Small intestine (tissue), 7 donors: ENCODE measurements around the gene ZSWIM6. TPM values are rescaled to one million over a fixed set of nuclear protein-coding genes. Genes with fewer than 3 reads are reported as not detected.

Experiments
- DNase-seq, 2 donors: peaks; one replicate each; pipeline versions ENCODE4 v3.0.0 to v3.0.0-alpha.2; 2013
- FAIRE-seq: peaks from 2 replicates; lab custom pipeline; 2012; peaks lifted over from hg19 to GRCh38; lab: Jason Lieb, UNC
- H3K27ac ChIP-seq, 3 donors: one replicate each; pipeline ENCODE4 v1.5.1; 2013; ENCODE audit warnings: low read length in 2 of 3, mild to moderate bottlenecking in 2 of 3, control low read depth in 1 of 3, inconsistent platforms in 1 of 3, low read depth in 1 of 3, moderate library complexity in 1 of 3
- H3K27me3 ChIP-seq, 3 donors: one replicate each; pipeline ENCODE4 v1.6.1; 2013; ENCODE audit warnings: low read length in 3 of 3, inconsistent platforms in 1 of 3; ENCODE audit not compliant: control insufficient read depth in 3 of 3, insufficient read depth in 3 of 3
- H3K36me3 ChIP-seq, 3 donors: one replicate each; pipeline ENCODE4 v1.6.1; 2013; ENCODE audit warnings: low read length in 3 of 3, inconsistent platforms in 1 of 3, low read depth in 1 of 3, mild to moderate bottlenecking in 1 of 3, moderate library complexity in 1 of 3; ENCODE audit not compliant: control insufficient read depth in 3 of 3, insufficient read depth in 2 of 3
- H3K4me1 ChIP-seq, 3 donors: one replicate each; pipeline ENCODE4 v1.6.1; 2013; ENCODE audit warnings: low read length in 2 of 3, inconsistent platforms in 1 of 3, low read depth in 1 of 3, mild to moderate bottlenecking in 1 of 3, moderate library complexity in 1 of 3; ENCODE audit not compliant: control insufficient read depth in 3 of 3, insufficient read depth in 2 of 3
- H3K4me3 ChIP-seq, 3 donors: one replicate each; pipeline ENCODE4 v1.5.1; 2013; ENCODE audit warnings: low read length in 3 of 3, control low read depth in 1 of 3, inconsistent platforms in 1 of 3, low read depth in 1 of 3, mild to moderate bottlenecking in 1 of 3, moderate library complexity in 1 of 3
- H3K9me3 ChIP-seq, 2 donors: one replicate each; pipeline ENCODE4 v1.6.1; 2013; ENCODE audit warnings: low read depth in 1 of 2, low read length in 1 of 2; ENCODE audit not compliant: control insufficient read depth in 2 of 2, insufficient read depth in 1 of 2
- WGBS, 3 donors: extraction: QIAGEN DNeasy Blood & Tissue Kit; methylation state at CpG; one replicate each; pipeline ENCODE4 v1.1.7; 2013; 5-methylcytosine and 5-hydroxymethylcytosine counted together
- polyA plus RNA-seq, 4 donors: library from polyadenylated mRNA; stranded (reverse) in 3 of 4; unstranded in 1 of 4; fragments of 200-250 nt in 3 of 4; fragments of 120-200 nt in 1 of 4; gene quantifications; one replicate each; pipeline versions ENCODE4 v1.2.1 to v1.2.3, GENCODE V29; 2013
- donor health status: healthy with polysubstance abuse.
- donor health status: control.
- donor health status: control.
- donor health status: Bipolar disorder and iron deficiency.
- donor health status: healthy.

ZSWIM6 gene
- polyA plus RNA-seq, 4 donors = 3.2 to 14.6 (median 4.2) TPM

GRCh38 chr5:61472172-61472958 lies 140.3 kb downstream of the ZSWIM6 start:
- 43 to 79% (median 57%) methylated on average over 7 of the region's 7 CpGs for WGBS, 3 donors
- FAIRE-seq (no peak), DNase-seq (no peak)
- Histone ChIP-seq H3K36me3 (no peaks in the 10 kb centered on the region), H3K27ac (no peak overlapping the region), H3K9me3 (peaks cover 0 to 9% of the 10 kb centered on the region in 2 donors), H3K4me3 (no peak overlapping the region), H3K27me3 (no peaks in the 10 kb centered on the region), H3K4me1 (peaks cover 0 to 2% (median 2%) of the 10 kb centered on the region in 3 donors)

GRCh38 chr5:61474746-61475145 lies 142.7 kb downstream of the ZSWIM6 start:
- H3K36me3 ChIP-seq = no peaks in the 10 kb centered on the region
- H3K4me1 ChIP-seq = peaks cover 0 to 5% (median 4%) of the 10 kb centered on the region in 3 donors
- H3K9me3 ChIP-seq = peaks cover 0 to 9% of the 10 kb centered on the region in 2 donors
- DNase-seq (no peak), FAIRE-seq (no peak)
- H3K4me3 ChIP-seq = no peak overlapping the region
- WGBS, 3 donors = 94% methylated on average over 4 of the region's 4 CpGs
- no peak overlapping the region for H3K27ac ChIP-seq
- H3K27me3 ChIP-seq = no peaks in the 10 kb centered on the region

GRCh38 chr5:61477788-61478187 lies 145.7 kb downstream of the ZSWIM6 start:
- Histone ChIP-seq H3K36me3 (no peaks in the 10 kb centered on the region), H3K27ac (no peak overlapping the region), H3K9me3 (no peaks in the 10 kb centered on the region), H3K4me1 (peaks cover 0 to 7% (median 6%) of the 10 kb centered on the region in 3 donors), H3K27me3 (no peaks in the 10 kb centered on the region), H3K4me3 (no peak overlapping the region)
- FAIRE-seq = no peak
- WGBS, 3 donors = 48 to 53% (median 48%) methylated on average over 2 of the region's 2 CpGs
- DNase-seq = no peak

- H3K9me3 ChIP-seq = no peaks in the 10 kb centered on the region
- FAIRE-seq (peak; percentile 30), DNase-seq (peak in 1 of 2 donors; percentile 52)
- no peaks in the 10 kb centered on the region for H3K36me3 ChIP-seq
- peaks cover 0 to 7% (median 6%) of the 10 kb centered on the region in 3 donors for H3K4me1 ChIP-seq
- WGBS, 3 donors = 34 to 59% (median 50%) methylated on average over 4 of the region's 4 CpGs
- no peaks in the 10 kb centered on the region for H3K27me3 ChIP-seq
- H3K4me3 ChIP-seq = no peak overlapping the region
- no peak overlapping the region for H3K27ac ChIP-seq
These were observed 148.0 kb downstream of the ZSWIM6 start for GRCh38 chr5:61479850-61480614.

- H3K9me3 ChIP-seq = no peaks in the 10 kb centered on the region
- 94 to 98% (median 96%) methylated on average over 3 of the region's 3 CpGs for WGBS, 3 donors
- peaks cover 0 to 7% (median 6%) of the 10 kb centered on the region in 3 donors for H3K4me1 ChIP-seq
- DNase-seq (no peak), FAIRE-seq (no peak)
- H3K27me3 ChIP-seq = no peaks in the 10 kb centered on the region
- H3K27ac ChIP-seq = no peak overlapping the region
- H3K36me3 ChIP-seq = no peaks in the 10 kb centered on the region
- H3K4me3 ChIP-seq = no peak overlapping the region
These were observed 150.9 kb downstream of the ZSWIM6 start for GRCh38 chr5:61482980-61483379.

- 97 to 100% (median 98%) methylated on average over 1 of the region's 1 CpG for WGBS, 3 donors
- no peak for DNase-seq
- FAIRE-seq = no peak
- no peaks in the 10 kb centered on the region for H3K9me3 ChIP-seq
- H3K4me3 ChIP-seq = no peak overlapping the region
- H3K36me3 ChIP-seq = no peaks in the 10 kb centered on the region
- no peaks in the 10 kb centered on the region for H3K4me1 ChIP-seq
- H3K27ac ChIP-seq = no peak overlapping the region
- no peaks in the 10 kb centered on the region for H3K27me3 ChIP-seq
These were observed 154.4 kb downstream of the ZSWIM6 start for GRCh38 chr5:61486476-61486875.

- Histone ChIP-seq H3K4me1 (peaks cover 0 to 2% (median 0%) of the 10 kb centered on the region in 3 donors), H3K9me3 (no peaks in the 10 kb centered on the region), H3K27me3 (no peaks in the 10 kb centered on the region), H3K27ac (no peak overlapping the region), H3K36me3 (peaks cover 0 to 2% (median 0%) of the 10 kb centered on the region in 3 donors), H3K4me3 (no peak overlapping the region)
- DNase-seq (no peak), FAIRE-seq (no peak)
- WGBS, 3 donors = 96 to 100% (median 97%) methylated on average over 1 of the region's 1 CpG
These were observed 157.5 kb downstream of the ZSWIM6 start for GRCh38 chr5:61489574-61489973.

GRCh38 chr5:61491861-61492260 lies 159.8 kb downstream of the ZSWIM6 start:
- WGBS, 3 donors = 84 to 90% (median 88%) methylated on average over 1 of the region's 1 CpG
- FAIRE-seq (no peak), DNase-seq (no peak)
- H3K4me3 ChIP-seq = no peak overlapping the region
- peaks cover 0 to 2% (median 1%) of the 10 kb centered on the region in 3 donors for H3K36me3 ChIP-seq
- H3K27ac ChIP-seq = no peak overlapping the region
- H3K27me3 ChIP-seq = no peaks in the 10 kb centered on the region
- no peaks in the 10 kb centered on the region for H3K9me3 ChIP-seq
- peaks cover 0 to 2% (median 0%) of the 10 kb centered on the region in 3 donors for H3K4me1 ChIP-seq
